ENCODE data around the gene WFDC6.

WFDC6 gene

GRCh38 chr20:45496166-45496565, 43.1 kb downstream of the WFDC6 start:
- H3K4ac ChIP-seq (ENCODE audit: low read depth, low read length) = no peak overlapping the region
- H3K4me2 ChIP-seq (ENCODE audit: low read length) = no peak overlapping the region
- H3K18ac ChIP-seq (ENCODE audit: low read length) = no peak overlapping the region
- H2BK120ac ChIP-seq (ENCODE audit: low read depth, low read length) = no peak overlapping the region
- no peak for DNase-seq
- H2BK15ac ChIP-seq (replicated peaks; ENCODE audit: low read depth) = no peak overlapping the region
- H3K9ac ChIP-seq (ENCODE audit: low read length) = no peak overlapping the region
- no peak overlapping the region for H2AK5ac ChIP-seq (ENCODE audit: low read length)
- H3K56ac ChIP-seq (ENCODE audit: low read length) = no peak overlapping the region
- H3K4me3 ChIP-seq (ENCODE audit: low read length) = no peak overlapping the region
- no CpG with 5 or more reads among the region's 3 CpGs for WGBS (ENCODE audit: extremely low coverage, insufficient coverage, low lambda C conversion rate)
- H3K79me1 ChIP-seq (ENCODE audit: low read length) = no peaks in the 10 kb centered on the region
- H3K27me3 ChIP-seq (ENCODE audit: insufficient read depth, low read length, poor library complexity) = no peaks in the 10 kb centered on the region
- H3K23ac ChIP-seq (ENCODE audit: low read length) = no peak overlapping the region
- H4K5ac ChIP-seq (ENCODE audit: low read length) = no peak overlapping the region
- H4K8ac ChIP-seq (ENCODE audit: low read depth, low read length) = no peak overlapping the region
- peaks cover 1% of the 10 kb centered on the region for H3K4me1 ChIP-seq (ENCODE audit: control insufficient read depth, low read depth, low read length)
- no peaks in the 10 kb centered on the region for H3K36me3 ChIP-seq (ENCODE audit: control insufficient read depth, insufficient read depth, low read length)
- H3K79me2 ChIP-seq (ENCODE audit: control insufficient read depth, insufficient read depth, low read length) = no peaks in the 10 kb centered on the region
- H2BK5ac ChIP-seq (ENCODE audit: low read length) = no peak overlapping the region
- no peak overlapping the region for H3K27ac ChIP-seq (ENCODE audit: low read depth, low read length)

- H4K5ac ChIP-seq (ENCODE audit: low read length) = no peak overlapping the region
- H3K23ac ChIP-seq (ENCODE audit: low read length) = no peak overlapping the region
- no peak overlapping the region for H2BK5ac ChIP-seq (ENCODE audit: low read length)
- H3K4me3 ChIP-seq (ENCODE audit: low read length) = no peak overlapping the region
- H3K9ac ChIP-seq (ENCODE audit: low read length) = no peak overlapping the region
- no peak overlapping the region for H3K4ac ChIP-seq (ENCODE audit: low read depth, low read length)
- H3K27ac ChIP-seq (ENCODE audit: low read depth, low read length) = no peak overlapping the region
- H3K79me2 ChIP-seq (ENCODE audit: control insufficient read depth, insufficient read depth, low read length) = no peaks in the 10 kb centered on the region
- H4K8ac ChIP-seq (ENCODE audit: low read depth, low read length) = no peak overlapping the region
- H3K27me3 ChIP-seq (ENCODE audit: insufficient read depth, low read length, poor library complexity) = no peaks in the 10 kb centered on the region
- DNase-seq = no peak
- peaks cover 1% of the 10 kb centered on the region for H3K4me1 ChIP-seq (ENCODE audit: control insufficient read depth, low read depth, low read length)
- H2BK120ac ChIP-seq (ENCODE audit: low read depth, low read length) = no peak overlapping the region
- H3K18ac ChIP-seq (ENCODE audit: low read length) = no peak overlapping the region
- H3K4me2 ChIP-seq (ENCODE audit: low read length) = no peak overlapping the region
- H3K56ac ChIP-seq (ENCODE audit: low read length) = no peak overlapping the region
- H2AK5ac ChIP-seq (ENCODE audit: low read length) = no peak overlapping the region
- no CpG with 5 or more reads among the region's 1 CpG for WGBS (ENCODE audit: extremely low coverage, insufficient coverage, low lambda C conversion rate)
- no peak overlapping the region for H2BK15ac ChIP-seq (replicated peaks; ENCODE audit: low read depth)
- H3K36me3 ChIP-seq (ENCODE audit: control insufficient read depth, insufficient read depth, low read length) = no peaks in the 10 kb centered on the region
- no peaks in the 10 kb centered on the region for H3K79me1 ChIP-seq (ENCODE audit: low read length)
These were observed 43.8 kb downstream of the WFDC6 start for GRCh38 chr20:45495501-45495941.

- Histone ChIP-seq H3K4me2 (ENCODE audit: low read length) (no peak overlapping the region), H2BK15ac (replicated peaks; ENCODE audit: low read depth) (no peak overlapping the region), H2AK5ac (ENCODE audit: low read length) (no peak overlapping the region), H2BK120ac (ENCODE audit: low read depth, low read length) (no peak overlapping the region), H3K79me1 (ENCODE audit: low read length) (no peaks in the 10 kb centered on the region), H3K4me3 (ENCODE audit: low read length) (no peak overlapping the region), H3K18ac (ENCODE audit: low read length) (no peak overlapping the region), H3K4ac (ENCODE audit: low read depth, low read length) (no peak overlapping the region), H3K79me2 (ENCODE audit: control insufficient read depth, insufficient read depth, low read length) (no peaks in the 10 kb centered on the region), H4K5ac (ENCODE audit: low read length) (no peak overlapping the region), H3K56ac (ENCODE audit: low read length) (no peak overlapping the region), H3K27ac (ENCODE audit: low read depth, low read length) (no peak overlapping the region), H3K36me3 (ENCODE audit: control insufficient read depth, insufficient read depth, low read length) (no peaks in the 10 kb centered on the region), H3K4me1 (ENCODE audit: control insufficient read depth, low read depth, low read length) (peaks cover 5% of the 10 kb centered on the region), H3K27me3 (ENCODE audit: insufficient read depth, low read length, poor library complexity) (no peaks in the 10 kb centered on the region), H4K8ac (ENCODE audit: low read depth, low read length) (no peak overlapping the region), H3K9ac (ENCODE audit: low read length) (no peak overlapping the region), H2BK5ac (ENCODE audit: low read length) (no peak overlapping the region), H3K23ac (ENCODE audit: low read length) (peak overlapping the region; percentile 0)
- no CpG with 5 or more reads among the region's 1 CpG for WGBS (ENCODE audit: extremely low coverage, insufficient coverage, low lambda C conversion rate)
- peak; percentile 53 for DNase-seq
These were observed 50.2 kb downstream of the WFDC6 start for GRCh38 chr20:45489083-45489531.

- no CpG with 5 or more reads among the region's 20 CpGs for WGBS (ENCODE audit: extremely low coverage, insufficient coverage, low lambda C conversion rate)
- peak overlapping the region; percentile 71 for H3K56ac ChIP-seq (ENCODE audit: low read length)
- H2BK120ac ChIP-seq (ENCODE audit: low read depth, low read length) = no peak overlapping the region
These were observed 52.0 kb downstream of the WFDC6 start for GRCh38 chr20:45487231-45487635.

GRCh38 chr20:45485388-45485787, 53.9 kb downstream of the WFDC6 start:
- H3K4me2 ChIP-seq (ENCODE audit: low read length) = no peak overlapping the region
- DNase-seq = no peak
- no peak overlapping the region for H4K8ac ChIP-seq (ENCODE audit: low read depth, low read length)
- H3K4me3 ChIP-seq (ENCODE audit: low read length) = no peak overlapping the region
- H4K5ac ChIP-seq (ENCODE audit: low read length) = no peak overlapping the region
- H3K4ac ChIP-seq (ENCODE audit: low read depth, low read length) = peak overlapping the region; percentile 29
- no peaks in the 10 kb centered on the region for H3K27me3 ChIP-seq (ENCODE audit: insufficient read depth, low read length, poor library complexity)
- no peak overlapping the region for H3K56ac ChIP-seq (ENCODE audit: low read length)
- no peaks in the 10 kb centered on the region for H3K36me3 ChIP-seq (ENCODE audit: control insufficient read depth, insufficient read depth, low read length)
- no peak overlapping the region for H3K9ac ChIP-seq (ENCODE audit: low read length)
- H3K23ac ChIP-seq (ENCODE audit: low read length) = no peak overlapping the region
- no peak overlapping the region for H2BK15ac ChIP-seq (replicated peaks; ENCODE audit: low read depth)
- H3K18ac ChIP-seq (ENCODE audit: low read length) = no peak overlapping the region
- H3K27ac ChIP-seq (ENCODE audit: low read depth, low read length) = no peak overlapping the region
- no peaks in the 10 kb centered on the region for H3K79me2 ChIP-seq (ENCODE audit: control insufficient read depth, insufficient read depth, low read length)
- H2BK5ac ChIP-seq (ENCODE audit: low read length) = no peak overlapping the region
- WGBS (ENCODE audit: extremely low coverage, insufficient coverage, low lambda C conversion rate) = no CpG with 5 or more reads among the region's 4 CpGs
- peaks cover 5% of the 10 kb centered on the region for H3K4me1 ChIP-seq (ENCODE audit: control insufficient read depth, low read depth, low read length)
- H2BK120ac ChIP-seq (ENCODE audit: low read depth, low read length) = no peak overlapping the region
- H2AK5ac ChIP-seq (ENCODE audit: low read length) = no peak overlapping the region
- H3K79me1 ChIP-seq (ENCODE audit: low read length) = no peaks in the 10 kb centered on the region

More at GRCh38 chr20:45487231-45487635, 52.0 kb downstream of the WFDC6 start:
- no peak overlapping the region for H2AK5ac ChIP-seq (ENCODE audit: low read length)
- H3K4me1 ChIP-seq (ENCODE audit: control insufficient read depth, low read depth, low read length) = peaks cover 5% of the 10 kb centered on the region
- no peaks in the 10 kb centered on the region for H3K79me1 ChIP-seq (ENCODE audit: low read length)
- no peak overlapping the region for H2BK5ac ChIP-seq (ENCODE audit: low read length)
- H3K23ac ChIP-seq (ENCODE audit: low read length) = no peak overlapping the region
- H3K36me3 ChIP-seq (ENCODE audit: control insufficient read depth, insufficient read depth, low read length) = no peaks in the 10 kb centered on the region
- no peak overlapping the region for H3K27ac ChIP-seq (ENCODE audit: low read depth, low read length)
- no peak overlapping the region for H2BK15ac ChIP-seq (replicated peaks; ENCODE audit: low read depth)
- DNase-seq = peak; percentile 41
- no peak overlapping the region for H3K18ac ChIP-seq (ENCODE audit: low read length)
- no peak overlapping the region for H4K5ac ChIP-seq (ENCODE audit: low read length)
- H3K4me3 ChIP-seq (ENCODE audit: low read length) = no peak overlapping the region
- H3K9ac ChIP-seq (ENCODE audit: low read length) = peak overlapping the region; percentile 8
- no peak overlapping the region for H3K4me2 ChIP-seq (ENCODE audit: low read length)
- no peak overlapping the region for H4K8ac ChIP-seq (ENCODE audit: low read depth, low read length)
- H3K4ac ChIP-seq (ENCODE audit: low read depth, low read length) = no peak overlapping the region
- no peaks in the 10 kb centered on the region for H3K79me2 ChIP-seq (ENCODE audit: control insufficient read depth, insufficient read depth, low read length)
- H3K27me3 ChIP-seq (ENCODE audit: insufficient read depth, low read length, poor library complexity) = no peaks in the 10 kb centered on the region

GRCh38 chr20:45484676-45485075, 54.6 kb downstream of the WFDC6 start:
- no peak overlapping the region for H3K4ac ChIP-seq (ENCODE audit: low read depth, low read length)
- H3K4me2 ChIP-seq (ENCODE audit: low read length) = no peak overlapping the region
- H2BK120ac ChIP-seq (ENCODE audit: low read depth, low read length) = no peak overlapping the region
- no peak overlapping the region for H3K9ac ChIP-seq (ENCODE audit: low read length)
- H4K5ac ChIP-seq (ENCODE audit: low read length) = no peak overlapping the region
- no peak overlapping the region for H3K18ac ChIP-seq (ENCODE audit: low read length)
- DNase-seq = peak; percentile 66
- H3K79me2 ChIP-seq (ENCODE audit: control insufficient read depth, insufficient read depth, low read length) = no peaks in the 10 kb centered on the region
- H3K23ac ChIP-seq (ENCODE audit: low read length) = no peak overlapping the region
- no peak overlapping the region for H2BK15ac ChIP-seq (replicated peaks; ENCODE audit: low read depth)
- no peak overlapping the region for H2BK5ac ChIP-seq (ENCODE audit: low read length)
- no peak overlapping the region for H3K4me3 ChIP-seq (ENCODE audit: low read length)
- no peak overlapping the region for H4K8ac ChIP-seq (ENCODE audit: low read depth, low read length)
- no peaks in the 10 kb centered on the region for H3K79me1 ChIP-seq (ENCODE audit: low read length)
- H3K4me1 ChIP-seq (ENCODE audit: control insufficient read depth, low read depth, low read length) = peaks cover 5% of the 10 kb centered on the region
- WGBS (ENCODE audit: extremely low coverage, insufficient coverage, low lambda C conversion rate) = no CpG with 5 or more reads among the region's 6 CpGs
- no peak overlapping the region for H2AK5ac ChIP-seq (ENCODE audit: low read length)
- no peak overlapping the region for H3K56ac ChIP-seq (ENCODE audit: low read length)
- H3K36me3 ChIP-seq (ENCODE audit: control insufficient read depth, insufficient read depth, low read length) = no peaks in the 10 kb centered on the region
- H3K27me3 ChIP-seq (ENCODE audit: insufficient read depth, low read length, poor library complexity) = no peaks in the 10 kb centered on the region
- H3K27ac ChIP-seq (ENCODE audit: low read depth, low read length) = no peak overlapping the region

Data from mesendoderm (in vitro differentiated cells).